Adrenal gland (tissue), 5 donors: ENCODE results near the gene MAP7.

Experiments
- POLR2A ChIP-seq, 2 donors: fragments of 450-650 bp; IDR thresholded peaks; one replicate each; pipeline ENCODE4 v1.6.1; 2017; ENCODE audit warnings: antibody characterized with exemption in 2 of 2, mild to moderate bottlenecking in 2 of 2, moderate library complexity in 1 of 2
- TF ChIP-seq, protein P1 (sequence below), 6 experiments: fragments of 450-650 bp in 4 of 6; fragments of 200-600 bp in 2 of 6; sonication (generic) in 1 of 6; IDR thresholded peaks; 1 replicate in 5 of 6; 2 replicates in 1 of 6; pipeline versions ENCODE4 v1.5.1 to v1.8.0; 2016 to 2021; ENCODE audit warnings: antibody characterized with exemption in 6 of 6, mild to moderate bottlenecking in 2 of 6, moderate library complexity in 1 of 6
- donor health status: DM: no; HTN: no; CAD: no.

DNA sequence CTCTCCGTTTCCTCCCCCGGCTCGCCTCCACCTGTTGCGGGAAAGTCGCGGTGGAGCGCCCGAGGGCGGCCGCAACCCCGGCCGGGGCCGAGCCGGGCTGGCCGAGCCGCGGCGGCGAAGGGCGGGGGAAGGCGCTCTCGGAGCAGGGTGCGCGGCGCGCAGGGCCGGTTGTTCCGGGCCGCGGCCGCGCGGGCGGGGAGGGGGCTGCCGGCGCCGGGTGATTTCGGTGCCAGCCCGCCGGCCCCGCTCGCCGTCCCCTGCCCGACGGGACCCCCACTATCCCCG is 235 bp downstream of the MAP7 start:
- no peak for TF ChIP-seq POLR2A (IDR thresholded peaks at IDR 0.05)
- TF ChIP-seq, protein P1, sequence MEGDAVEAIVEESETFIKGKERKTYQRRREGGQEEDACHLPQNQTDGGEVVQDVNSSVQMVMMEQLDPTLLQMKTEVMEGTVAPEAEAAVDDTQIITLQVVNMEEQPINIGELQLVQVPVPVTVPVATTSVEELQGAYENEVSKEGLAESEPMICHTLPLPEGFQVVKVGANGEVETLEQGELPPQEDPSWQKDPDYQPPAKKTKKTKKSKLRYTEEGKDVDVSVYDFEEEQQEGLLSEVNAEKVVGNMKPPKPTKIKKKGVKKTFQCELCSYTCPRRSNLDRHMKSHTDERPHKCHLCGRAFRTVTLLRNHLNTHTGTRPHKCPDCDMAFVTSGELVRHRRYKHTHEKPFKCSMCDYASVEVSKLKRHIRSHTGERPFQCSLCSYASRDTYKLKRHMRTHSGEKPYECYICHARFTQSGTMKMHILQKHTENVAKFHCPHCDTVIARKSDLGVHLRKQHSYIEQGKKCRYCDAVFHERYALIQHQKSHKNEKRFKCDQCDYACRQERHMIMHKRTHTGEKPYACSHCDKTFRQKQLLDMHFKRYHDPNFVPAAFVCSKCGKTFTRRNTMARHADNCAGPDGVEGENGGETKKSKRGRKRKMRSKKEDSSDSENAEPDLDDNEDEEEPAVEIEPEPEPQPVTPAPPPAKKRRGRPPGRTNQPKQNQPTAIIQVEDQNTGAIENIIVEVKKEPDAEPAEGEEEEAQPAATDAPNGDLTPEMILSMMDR (IDR thresholded peaks at IDR 0.05): no peak
